HFF-Myc (cell line): ENCODE data around the gene UBTD1.

Experiments used
- DNase-seq: peaks from one replicate; pipeline ENCODE4 v3.0.0-alpha.2; 2011; ENCODE audit warnings: low read depth; ENCODE audit errors: extremely low read depth
- H3K4me3 ChIP-seq: replicated peaks from 2 replicates; pipeline ENCODE4 v1.5.1; 2011; ENCODE audit warnings: low read depth, mild to moderate bottlenecking, control low read depth, low read length
- TF ChIP-seq, protein P1 (sequence below): IDR thresholded peaks from 2 replicates; pipeline ENCODE4 v1.5.1; 2012; ENCODE audit warnings: mild to moderate bottlenecking, low read depth, low read length, control low read depth; ENCODE audit errors: missing control alignments

The UBTD1 gene

GRCh38 chr10:97618733-97619132, 120.0 kb downstream of the UBTD1 start:
- TF ChIP-seq, protein P1, sequence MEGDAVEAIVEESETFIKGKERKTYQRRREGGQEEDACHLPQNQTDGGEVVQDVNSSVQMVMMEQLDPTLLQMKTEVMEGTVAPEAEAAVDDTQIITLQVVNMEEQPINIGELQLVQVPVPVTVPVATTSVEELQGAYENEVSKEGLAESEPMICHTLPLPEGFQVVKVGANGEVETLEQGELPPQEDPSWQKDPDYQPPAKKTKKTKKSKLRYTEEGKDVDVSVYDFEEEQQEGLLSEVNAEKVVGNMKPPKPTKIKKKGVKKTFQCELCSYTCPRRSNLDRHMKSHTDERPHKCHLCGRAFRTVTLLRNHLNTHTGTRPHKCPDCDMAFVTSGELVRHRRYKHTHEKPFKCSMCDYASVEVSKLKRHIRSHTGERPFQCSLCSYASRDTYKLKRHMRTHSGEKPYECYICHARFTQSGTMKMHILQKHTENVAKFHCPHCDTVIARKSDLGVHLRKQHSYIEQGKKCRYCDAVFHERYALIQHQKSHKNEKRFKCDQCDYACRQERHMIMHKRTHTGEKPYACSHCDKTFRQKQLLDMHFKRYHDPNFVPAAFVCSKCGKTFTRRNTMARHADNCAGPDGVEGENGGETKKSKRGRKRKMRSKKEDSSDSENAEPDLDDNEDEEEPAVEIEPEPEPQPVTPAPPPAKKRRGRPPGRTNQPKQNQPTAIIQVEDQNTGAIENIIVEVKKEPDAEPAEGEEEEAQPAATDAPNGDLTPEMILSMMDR, result no peak
- H3K4me3 ChIP-seq, result no peak overlapping the region
- no peak for DNase-seq
